CD8-positive, alpha-beta memory T cell (primary cell): ENCODE measurements around the gene CDK6. TPM values are rescaled to one million over a fixed set of nuclear protein-coding genes. Genes with fewer than 3 reads are reported as not detected.

Experiments used
- CTCF ChIA-PET: fragments of 350-600 bp; sonication (Branson Sonifier 250); formaldehyde crosslinking; loops from one replicate; lab custom pipeline; 2021; ENCODE audit warnings: antibody characterized with exemption; lab: Charles Lee
- POLR2A ChIA-PET: fragments of 350-600 bp; sonication (Branson Sonifier 250); formaldehyde crosslinking; loops from one replicate; lab custom pipeline; 2021; ENCODE audit warnings: antibody characterized with exemption; lab: Charles Lee
- DNase-seq, 5 donors: peaks; one replicate each; pipeline versions ENCODE4 v3.0.0 to v3.0.0-alpha.2; 2020 to 2022; ENCODE audit warnings: mixed read lengths in 1 of 5
- H3K27ac ChIP-seq: one replicate; pipeline ENCODE4 v1.7.0; 2013; ENCODE audit warnings: low read depth, mild to moderate bottlenecking, low read length, moderate library complexity
- H3K27me3 ChIP-seq: 2 replicates; pipeline ENCODE4 v1.7.0; 2013; ENCODE audit warnings: low read length, mild to moderate bottlenecking; ENCODE audit not compliant: insufficient read depth, poor library complexity, severe bottlenecking
- H3K36me3 ChIP-seq: 2 replicates; pipeline ENCODE4 v1.7.0; 2013; ENCODE audit warnings: mild to moderate bottlenecking, low read length, moderate library complexity; ENCODE audit not compliant: insufficient read depth
- H3K4me1 ChIP-seq: 2 replicates; pipeline ENCODE4 v1.7.0; 2013; ENCODE audit warnings: mild to moderate bottlenecking, low read length, moderate library complexity; ENCODE audit not compliant: insufficient read depth
- H3K4me3 ChIP-seq: 2 replicates; pipeline ENCODE4 v1.7.0; 2013; ENCODE audit warnings: mild to moderate bottlenecking, low read length
- H3K9me3 ChIP-seq: 2 replicates; pipeline ENCODE4 v1.7.0; 2013; ENCODE audit warnings: mild to moderate bottlenecking, low read length
- H3K27ac Mint-ChIP-seq, 8 donors: one replicate each; pipeline ENCODE4 v1.8.0; 2020 to 2021; ENCODE audit warnings: mixed read lengths in 8 of 8, mild to moderate bottlenecking in 6 of 8, inconsistent platforms in 3 of 8, moderate library complexity in 3 of 8
- H3K27me3 Mint-ChIP-seq, 2 donors: one replicate each; pipeline ENCODE4 v1.8.0; 2020 to 2021; ENCODE audit warnings: mixed read lengths in 2 of 2, mild to moderate bottlenecking in 1 of 2, moderate library complexity in 1 of 2
- H3K36me3 Mint-ChIP-seq, 3 donors: one replicate each; pipeline ENCODE4 v1.8.0; 2020 to 2021; ENCODE audit warnings: mixed read lengths in 3 of 3, inconsistent platforms in 1 of 3, mild to moderate bottlenecking in 1 of 3
- H3K4me1 Mint-ChIP-seq, 3 donors: one replicate each; pipeline ENCODE4 v1.8.0; 2020 to 2021; ENCODE audit warnings: mixed read lengths in 3 of 3, inconsistent platforms in 1 of 3, mild to moderate bottlenecking in 1 of 3
- H3K4me3 Mint-ChIP-seq, 7 donors: one replicate each; pipeline ENCODE4 v1.8.0; 2020 to 2021; ENCODE audit warnings: mixed read lengths in 7 of 7, mild to moderate bottlenecking in 6 of 7, moderate library complexity in 4 of 7, inconsistent platforms in 2 of 7
- H3K9me3 Mint-ChIP-seq, 5 donors: one replicate each; pipeline ENCODE4 v1.8.0; 2020 to 2022; ENCODE audit warnings: mixed read lengths in 5 of 5, mild to moderate bottlenecking in 3 of 5, moderate library complexity in 2 of 5, inconsistent platforms in 1 of 5
- polyA plus RNA-seq: library from polyadenylated mRNA; unstranded; fragments of 300-500 nt; fragmentation: Illumina TruSeq; gene quantifications from one replicate; pipeline ENCODE4 v1.2.3, GENCODE V29; 2021
- total RNA-seq, 2 experiments: library from RNA; stranded (reverse); gene quantifications; one replicate each; pipeline ENCODE4 v1.2.3, GENCODE V29; 2021

Gene CDK6
- total and polyA plus RNA-seq, 3 experiments from 2014 or later, result 20.7 to 235 (median 231) TPM

DNA sequence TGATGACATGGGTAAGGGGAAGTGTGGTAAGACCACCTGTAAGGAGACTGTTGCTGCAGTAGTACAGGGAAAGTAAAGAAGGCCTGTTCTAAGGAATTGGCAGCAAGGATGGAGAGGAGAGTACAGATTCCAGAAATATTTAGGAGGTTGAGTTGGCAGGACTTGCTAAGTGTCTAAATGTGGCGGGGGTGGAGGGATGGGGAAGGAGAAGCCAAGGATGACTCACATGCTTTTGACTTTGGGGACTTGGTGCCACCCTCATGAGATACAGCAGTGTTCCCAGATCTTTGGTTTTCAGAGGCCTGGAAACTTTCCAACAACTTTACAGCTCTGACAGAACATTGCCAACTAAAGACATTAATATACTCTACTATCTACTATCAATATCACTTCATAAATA is 45.4 kb downstream of the CDK6 start:
- Histone ChIP-seq H3K36me3 (no peaks in the 10 kb centered on the region), H3K4me1 (peaks cover 8% of the 10 kb centered on the region), H3K27ac (no peak overlapping the region), H3K27me3 (no peaks in the 10 kb centered on the region), H3K9me3 (no peaks in the 10 kb centered on the region), H3K4me3 (no peak overlapping the region)
- ChIA-PET CTCF (no interaction called here), POLR2A (no interaction called here)
- Mint-ChIP-seq H3K4me3 (peak overlapping the region in 1 of 7 donors; percentile 41), H3K27me3 (peaks cover 0 to 1% of the 10 kb centered on the region in 2 donors), H3K27ac (peak overlapping the region in 1 of 8 donors; percentile 5), H3K4me1 (peaks cover 41 to 61% (median 57%) of the 10 kb centered on the region in 3 donors), H3K36me3 (peaks cover 9 to 17% (median 15%) of the 10 kb centered on the region in 3 donors), H3K9me3 (peaks cover 4 to 22% (median 6%) of the 10 kb centered on the region in 5 donors)
- DNase-seq, result no peak

DNA sequence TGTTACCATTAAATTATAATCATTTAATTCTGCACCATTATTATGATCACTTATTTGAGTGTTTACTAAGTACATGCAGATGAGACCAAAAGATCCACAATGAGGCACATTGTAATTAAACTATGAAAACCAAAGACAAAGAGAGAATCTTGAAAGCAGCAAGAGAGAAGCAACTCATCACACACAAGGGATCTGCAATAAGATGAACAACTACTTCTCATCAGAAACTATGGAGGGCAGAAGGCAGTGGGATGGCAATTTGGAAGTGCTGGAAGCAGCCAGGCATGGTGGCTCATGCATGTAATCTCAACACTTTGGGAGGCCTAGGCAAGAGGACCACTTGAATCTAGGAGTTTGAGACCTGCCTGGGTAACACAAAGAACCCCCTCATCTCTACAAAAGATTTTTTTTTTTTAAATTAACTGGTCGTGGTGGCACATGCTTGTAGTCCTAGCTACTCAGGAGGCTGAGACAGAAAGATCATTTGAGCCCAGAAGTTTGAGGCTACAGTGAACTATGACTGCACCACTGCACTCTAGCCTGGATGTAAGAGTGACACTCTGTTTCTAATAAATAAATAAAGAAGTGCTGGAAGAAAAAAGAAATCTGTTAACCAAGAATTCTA is 47.7 kb downstream of the CDK6 start:
- H3K4me1 Mint-ChIP-seq, result peaks cover 42 to 58% (median 57%) of the 10 kb centered on the region in 3 donors
- no peak overlapping the region for H3K27ac ChIP-seq

DNA sequence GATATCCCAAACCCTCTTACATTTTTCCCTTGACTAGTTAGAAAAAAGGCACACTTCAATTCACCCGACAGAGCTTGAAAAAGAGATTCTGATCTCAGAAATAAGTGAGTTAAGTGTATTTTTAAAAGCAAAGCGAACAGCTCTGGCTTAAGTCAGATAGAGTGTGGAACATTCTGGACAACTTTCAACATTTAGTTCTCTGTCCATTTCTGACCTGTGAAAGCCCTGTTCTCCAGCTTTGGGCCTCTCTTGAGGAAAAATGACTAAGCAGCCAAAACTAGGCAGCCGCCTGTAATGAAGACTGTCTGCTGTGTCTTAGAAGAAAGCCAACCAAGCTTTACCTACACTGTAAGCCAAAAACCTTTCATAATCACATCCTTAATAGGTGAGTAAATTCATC is 50.5 kb downstream of the CDK6 start:
- no peak overlapping the region for H3K4me3 Mint-ChIP-seq
- no peak overlapping the region for H3K27ac Mint-ChIP-seq
- peaks cover 4 to 22% (median 6%) of the 10 kb centered on the region in 5 donors for H3K9me3 Mint-ChIP-seq
- peaks cover 9 to 17% (median 15%) of the 10 kb centered on the region in 3 donors for H3K36me3 Mint-ChIP-seq
- H3K36me3 ChIP-seq, result no peaks in the 10 kb centered on the region
- H3K4me1 ChIP-seq, result peaks cover 6% of the 10 kb centered on the region
- H3K27me3 ChIP-seq, result no peaks in the 10 kb centered on the region
- H3K4me1 Mint-ChIP-seq, result peaks cover 43 to 65% (median 60%) of the 10 kb centered on the region in 3 donors
- no peaks in the 10 kb centered on the region for H3K9me3 ChIP-seq
- DNase-seq, result no peak
- H3K4me3 ChIP-seq, result no peak overlapping the region
- CTCF ChIA-PET, result no interaction called here
- H3K27ac ChIP-seq, result no peak overlapping the region
- POLR2A ChIA-PET, result no interaction called here
- H3K27me3 Mint-ChIP-seq, result no peaks in the 10 kb centered on the region

More for the DNA sequence above, 47.7 kb downstream of the CDK6 start:
- Mint-ChIP-seq H3K27ac (peak overlapping the region in 1 of 8 donors; percentile 15), H3K27me3 (peaks cover 0 to 1% of the 10 kb centered on the region in 2 donors), H3K36me3 (peaks cover 9 to 17% (median 15%) of the 10 kb centered on the region in 3 donors), H3K4me3 (no peak overlapping the region), H3K9me3 (peaks cover 4 to 22% (median 6%) of the 10 kb centered on the region in 5 donors)
- H3K36me3 ChIP-seq, result no peaks in the 10 kb centered on the region
- H3K9me3 ChIP-seq, result no peaks in the 10 kb centered on the region
- no peak overlapping the region for H3K4me3 ChIP-seq
- peaks cover 10% of the 10 kb centered on the region for H3K4me1 ChIP-seq
- CTCF ChIA-PET, result no interaction called here
- H3K27me3 ChIP-seq, result no peaks in the 10 kb centered on the region
- no peak for DNase-seq
- POLR2A ChIA-PET, result no interaction called here

DNA sequence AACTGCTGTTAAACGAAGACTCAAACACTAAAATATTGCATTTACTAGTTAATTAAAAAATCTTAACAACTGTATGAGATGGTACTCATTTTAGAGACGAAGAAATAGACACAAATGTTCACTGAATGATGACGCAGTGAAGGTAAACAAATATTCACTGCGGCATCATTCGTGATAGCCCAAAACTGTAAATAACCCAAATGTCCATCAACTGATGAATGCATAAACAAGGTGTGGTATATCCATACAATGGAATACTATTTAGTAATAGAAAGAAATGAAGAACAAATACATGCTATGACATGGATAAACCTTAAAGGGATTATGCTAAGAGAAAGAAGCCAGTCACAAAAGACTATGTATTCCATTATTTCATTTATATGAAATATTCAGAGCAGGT is 51.4 kb downstream of the CDK6 start:
- Mint-ChIP-seq H3K4me1 (peaks cover 35 to 58% (median 55%) of the 10 kb centered on the region in 3 donors), H3K36me3 (peaks cover 6 to 15% (median 9%) of the 10 kb centered on the region in 3 donors)

DNA sequence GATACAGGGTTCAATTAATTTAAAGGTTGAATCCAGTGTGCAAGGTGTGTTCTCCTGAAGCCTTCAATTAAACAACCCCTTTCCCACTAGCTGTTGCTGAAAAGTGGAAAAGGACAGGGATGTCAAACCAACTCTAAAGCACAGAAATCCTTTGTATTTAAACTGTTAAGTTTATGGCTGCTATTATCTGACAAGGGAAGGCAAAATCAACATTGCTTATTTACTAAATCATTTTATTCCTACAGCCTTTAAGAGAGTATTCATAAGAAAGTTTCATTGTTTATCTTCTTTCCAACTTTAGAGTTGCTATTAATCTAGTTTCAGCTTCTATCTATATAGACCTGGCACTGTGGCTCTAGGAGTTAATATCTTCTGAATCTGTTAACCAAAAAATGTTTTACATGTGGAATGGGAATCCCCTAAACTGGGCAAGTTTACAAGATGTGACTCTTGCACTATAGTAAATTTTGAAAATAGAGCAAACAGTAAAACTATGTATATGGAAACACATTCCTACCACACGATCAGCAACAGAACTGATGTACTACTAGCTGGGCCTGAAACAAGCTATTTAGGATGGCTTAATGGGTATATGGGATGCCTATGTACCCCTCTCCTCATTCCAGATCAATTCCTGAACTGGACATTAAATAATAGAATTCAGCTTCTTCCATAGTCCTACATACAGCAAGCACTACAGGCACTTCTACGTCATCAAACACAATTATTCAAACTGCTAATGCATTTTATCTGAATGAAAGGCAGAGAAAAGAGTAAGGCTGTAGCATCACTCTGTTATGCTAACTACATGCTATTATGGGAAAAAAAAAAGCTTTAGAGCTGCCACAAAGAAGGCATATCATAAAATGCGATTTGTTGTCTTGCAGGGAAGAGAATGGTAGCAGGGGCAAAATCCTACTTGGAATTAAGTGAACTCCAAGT is 52.8 kb downstream of the CDK6 start:
- DNase-seq, result no peak
- ChIA-PET POLR2A (no interaction called here), CTCF (interaction anchor here (1.3 kb wide), 1 partner anchor 163 kb away, joined by 4 read pairs; no protein-coding TSS in a partner anchor)
- peaks cover 0 to 5% (median 2%) of the 10 kb centered on the region in 5 donors for H3K9me3 Mint-ChIP-seq
- no peaks in the 10 kb centered on the region for H3K27me3 Mint-ChIP-seq
- H3K27ac Mint-ChIP-seq, result peak overlapping the region in 1 of 8 donors; percentile 20
- Histone ChIP-seq H3K9me3 (no peaks in the 10 kb centered on the region), H3K36me3 (no peaks in the 10 kb centered on the region), H3K4me1 (peaks cover 6% of the 10 kb centered on the region), H3K4me3 (no peak overlapping the region), H3K27me3 (no peaks in the 10 kb centered on the region), H3K27ac (no peak overlapping the region)
- H3K4me3 Mint-ChIP-seq, result no peak overlapping the region
- peaks cover 35 to 60% (median 56%) of the 10 kb centered on the region in 3 donors for H3K4me1 Mint-ChIP-seq
- H3K36me3 Mint-ChIP-seq, result peaks cover 2 to 5% (median 3%) of the 10 kb centered on the region in 3 donors

More for the DNA sequence above, 51.4 kb downstream of the CDK6 start:
- POLR2A ChIA-PET, result no interaction called here
- no peak overlapping the region for H3K27ac ChIP-seq
- H3K36me3 ChIP-seq, result no peaks in the 10 kb centered on the region
- peaks cover 6% of the 10 kb centered on the region for H3K4me1 ChIP-seq
- H3K27me3 ChIP-seq, result no peaks in the 10 kb centered on the region
- CTCF ChIA-PET, result no interaction called here
- Mint-ChIP-seq H3K27me3 (no peaks in the 10 kb centered on the region), H3K4me3 (no peak overlapping the region), H3K9me3 (peaks cover 2 to 18% (median 6%) of the 10 kb centered on the region in 5 donors), H3K27ac (no peak overlapping the region)
- H3K4me3 ChIP-seq, result no peak overlapping the region
- H3K9me3 ChIP-seq, result no peaks in the 10 kb centered on the region
- DNase-seq, result no peak

DNA sequence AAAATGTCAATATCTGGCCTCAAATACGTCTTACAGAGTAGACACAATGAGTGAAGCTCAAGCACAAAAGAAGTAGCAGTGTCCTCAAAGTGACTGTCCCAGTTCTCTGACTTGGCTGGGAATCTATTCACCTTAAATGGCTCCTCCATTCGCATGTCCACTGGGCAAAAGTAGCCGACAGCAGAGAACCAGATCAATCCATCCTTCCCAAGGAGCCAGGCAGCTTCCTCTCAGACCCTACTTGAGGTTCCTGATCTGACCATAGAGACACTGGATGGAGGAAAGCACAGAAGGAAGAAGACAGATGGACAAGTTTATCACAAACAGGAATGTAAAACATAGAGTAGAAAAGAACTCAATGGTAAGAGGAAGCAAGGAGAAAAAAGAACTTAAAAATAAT is 53.5 kb downstream of the CDK6 start:
- Mint-ChIP-seq H3K9me3 (no peaks in the 10 kb centered on the region), H3K4me3 (no peak overlapping the region), H3K36me3 (peaks cover 0 to 3% (median 0%) of the 10 kb centered on the region in 3 donors), H3K27me3 (no peaks in the 10 kb centered on the region), H3K27ac (no peak overlapping the region), H3K4me1 (peaks cover 34 to 58% (median 56%) of the 10 kb centered on the region in 3 donors)
- no peak overlapping the region for H3K4me3 ChIP-seq
- H3K4me1 ChIP-seq, result peaks cover 6% of the 10 kb centered on the region
- POLR2A ChIA-PET, result no interaction called here
- H3K9me3 ChIP-seq, result no peaks in the 10 kb centered on the region
- H3K27ac ChIP-seq, result no peak overlapping the region
- H3K27me3 ChIP-seq, result no peaks in the 10 kb centered on the region
- H3K36me3 ChIP-seq, result no peaks in the 10 kb centered on the region
- no peak for DNase-seq
- CTCF ChIA-PET, result no interaction called here

DNA sequence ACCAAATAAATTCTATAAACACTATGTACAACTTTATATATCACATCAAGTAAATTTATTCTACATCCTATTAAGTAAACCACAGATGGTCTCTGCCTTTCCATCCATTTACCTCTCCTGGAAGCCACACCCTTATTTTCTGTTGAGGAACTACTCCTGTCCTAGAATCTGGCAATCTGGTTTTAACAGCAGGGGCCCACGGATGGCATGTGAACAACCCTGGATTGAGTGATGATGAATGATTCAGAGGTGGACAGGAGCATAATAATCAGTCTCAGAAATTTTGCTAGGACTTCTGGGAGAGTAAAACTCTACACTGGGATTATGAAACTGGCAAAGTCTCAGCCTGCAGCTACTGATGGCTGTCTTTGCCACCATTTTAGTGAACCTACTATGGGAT is 54.1 kb downstream of the CDK6 start:
- Histone ChIP-seq H3K27me3 (no peaks in the 10 kb centered on the region), H3K4me3 (no peak overlapping the region), H3K4me1 (peaks cover 6% of the 10 kb centered on the region), H3K27ac (no peak overlapping the region), H3K36me3 (no peaks in the 10 kb centered on the region), H3K9me3 (no peaks in the 10 kb centered on the region)
- POLR2A ChIA-PET, result no interaction called here
- CTCF ChIA-PET, result no interaction called here
- Mint-ChIP-seq H3K36me3 (peaks cover 0 to 3% (median 1%) of the 10 kb centered on the region in 3 donors), H3K4me3 (no peak overlapping the region), H3K27ac (no peak overlapping the region), H3K9me3 (no peaks in the 10 kb centered on the region), H3K27me3 (no peaks in the 10 kb centered on the region), H3K4me1 (peaks cover 34 to 58% (median 52%) of the 10 kb centered on the region in 3 donors)
- no peak for DNase-seq
